ENCODE results near the gene CHM. TPM values are rescaled to one million over a fixed set of nuclear protein-coding genes. Genes with fewer than 3 reads are reported as not detected.

The CHM gene
- total and polyA plus RNA-seq, 10 of the 15 experiments (the other 5 are each of a cell fraction or from before 2014, with no cell fraction given) = 4.8 to 19.0 (median 8.0) TPM

GRCh38 chrX:85836868-85837267 lies 210.5 kb downstream of the CHM start:
- H3K36me3 ChIP-seq (ENCODE audit: control insufficient read depth in 2 of 2, insufficient read depth in 2 of 2, low read length in 1 of 2) = no peaks in the 10 kb centered on the region
- H3K9ac ChIP-seq (ENCODE audit: control insufficient read depth, insufficient read depth, low read length) = no peak overlapping the region
- H3K4me3 ChIP-seq = no peak overlapping the region
- no peak for TF ChIP-seq IRF3 (IDR thresholded peaks at IDR 0.05)
- no peak for TF ChIP-seq TARDBP (IDR thresholded peaks at IDR 0.05; ENCODE audit: borderline replicate concordance)
- TF ChIP-seq SMAD5 (IDR thresholded peaks at IDR 0.05; ENCODE audit: low read depth) = no peak
- TF ChIP-seq, protein P1, sequence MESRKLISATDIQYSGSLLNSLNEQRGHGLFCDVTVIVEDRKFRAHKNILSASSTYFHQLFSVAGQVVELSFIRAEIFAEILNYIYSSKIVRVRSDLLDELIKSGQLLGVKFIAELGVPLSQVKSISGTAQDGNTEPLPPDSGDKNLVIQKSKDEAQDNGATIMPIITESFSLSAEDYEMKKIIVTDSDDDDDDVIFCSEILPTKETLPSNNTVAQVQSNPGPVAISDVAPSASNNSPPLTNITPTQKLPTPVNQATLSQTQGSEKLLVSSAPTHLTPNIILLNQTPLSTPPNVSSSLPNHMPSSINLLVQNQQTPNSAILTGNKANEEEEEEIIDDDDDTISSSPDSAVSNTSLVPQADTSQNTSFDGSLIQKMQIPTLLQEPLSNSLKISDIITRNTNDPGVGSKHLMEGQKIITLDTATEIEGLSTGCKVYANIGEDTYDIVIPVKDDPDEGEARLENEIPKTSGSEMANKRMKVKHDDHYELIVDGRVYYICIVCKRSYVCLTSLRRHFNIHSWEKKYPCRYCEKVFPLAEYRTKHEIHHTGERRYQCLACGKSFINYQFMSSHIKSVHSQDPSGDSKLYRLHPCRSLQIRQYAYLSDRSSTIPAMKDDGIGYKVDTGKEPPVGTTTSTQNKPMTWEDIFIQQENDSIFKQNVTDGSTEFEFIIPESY (IDR thresholded peaks at IDR 0.05) = no peak
- no peak for TF ChIP-seq NRF1 (conservative IDR thresholded peaks at IDR 0.05; ENCODE audit: low read depth, low read length)
- TF ChIP-seq SREBF1 (IDR thresholded peaks at IDR 0.05; ENCODE audit: low read length) = no peak
- TF ChIP-seq, protein P2, sequence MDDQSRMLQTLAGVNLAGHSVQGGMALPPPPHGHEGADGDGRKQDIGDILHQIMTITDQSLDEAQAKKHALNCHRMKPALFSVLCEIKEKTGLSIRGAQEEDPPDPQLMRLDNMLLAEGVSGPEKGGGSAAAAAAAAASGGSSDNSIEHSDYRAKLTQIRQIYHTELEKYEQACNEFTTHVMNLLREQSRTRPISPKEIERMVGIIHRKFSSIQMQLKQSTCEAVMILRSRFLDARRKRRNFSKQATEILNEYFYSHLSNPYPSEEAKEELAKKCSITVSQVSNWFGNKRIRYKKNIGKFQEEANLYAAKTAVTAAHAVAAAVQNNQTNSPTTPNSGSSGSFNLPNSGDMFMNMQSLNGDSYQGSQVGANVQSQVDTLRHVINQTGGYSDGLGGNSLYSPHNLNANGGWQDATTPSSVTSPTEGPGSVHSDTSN (IDR thresholded peaks at IDR 0.05; ENCODE audit: insufficient replicate concordance, low read depth, low read length) = no peak
- TF ChIP-seq ATF7 (IDR thresholded peaks at IDR 0.05; ENCODE audit: low read depth) = no peak
- no peak for TF ChIP-seq RAD21 (IDR thresholded peaks at IDR 0.05; ENCODE audit: insufficient read depth, low read depth, low read length)
- TF ChIP-seq CHD1 (IDR thresholded peaks at IDR 0.05; ENCODE audit: low read depth, low read length) = no peak
- no peak for TF ChIP-seq JUND (IDR thresholded peaks at IDR 0.05; ENCODE audit: low read depth, low read length)
- no peak for TF ChIP-seq JUNB (IDR thresholded peaks at IDR 0.05)
- no peak for TF ChIP-seq MTA2 (IDR thresholded peaks at IDR 0.05; ENCODE audit: low read depth)
- TF ChIP-seq TCF12 (IDR thresholded peaks at IDR 0.05; ENCODE audit: low read depth, low read length) = no peak
- TF ChIP-seq PKNOX1 (IDR thresholded peaks at IDR 0.05) = no peak
- TF ChIP-seq SIX5 (IDR thresholded peaks at IDR 0.05; ENCODE audit: low read depth, low read length, severe bottlenecking) = no peak
- TF ChIP-seq SUZ12 (IDR thresholded peaks at IDR 0.05; ENCODE audit: unreplicated experiment) = no peak
- RAD21 ChIA-PET (ENCODE audit: unreplicated experiment) = no interaction called here
- ATAC-seq (no peak), DNase-seq (ENCODE audit: low read depth, low spot score) (no peak), FAIRE-seq (no peak)
- H2AFZ ChIP-seq (ENCODE audit: control insufficient read depth, low read depth, low read length) = no peak overlapping the region
- no peaks in the 10 kb centered on the region for H3K4me1 ChIP-seq (ENCODE audit: control insufficient read depth, insufficient read depth, low read length)
- no peaks in the 10 kb centered on the region for H3K27me3 ChIP-seq (replicated peaks in 1 of 2; ENCODE audit: control insufficient read depth in 2 of 2, insufficient read depth in 2 of 2, low read length in 1 of 2)
- no peaks in the 10 kb centered on the region for H3K9me3 ChIP-seq (replicated peaks; ENCODE audit: control insufficient read depth, insufficient read depth, low read length)
- no peaks in the 10 kb centered on the region for H4K20me1 ChIP-seq (ENCODE audit: control insufficient read depth, insufficient read depth)
- WGBS (ENCODE audit: insufficient coverage, insufficient replicate concordance, low lambda C conversion rate, missing lambda C conversion rate) = 17% methylated on average over 2 of the region's 2 CpGs
- CTCF ChIA-PET = no interaction called here
- intact Hi-C loops (cut with micrococcal nuclease; ENCODE audit: unreplicated experiment) = no loop called here
- SMC1A ChIA-PET (ENCODE audit: uncharacterized antibody, unreplicated experiment) = interaction anchor here (0.7 kb wide), 1 partner anchor 14 kb away, joined by 3 read pairs; no protein-coding TSS in a partner anchor
- H3K4me2 ChIP-seq (ENCODE audit: control insufficient read depth, insufficient read depth) = no peak overlapping the region
- POLR2A ChIA-PET = no interaction called here
- H3K27ac ChIP-seq (ENCODE audit: control insufficient read depth, insufficient read depth) = no peak overlapping the region
- H3K79me2 ChIP-seq (ENCODE audit: control insufficient read depth, insufficient read depth, low read length) = no peaks in the 10 kb centered on the region
- in situ Hi-C loops (cut with MboI) = no loop called here
- no TSS peak for BruUV-seq (replicated peaks)
